Measurements from ENCODE around the gene GGCT.

DNA sequence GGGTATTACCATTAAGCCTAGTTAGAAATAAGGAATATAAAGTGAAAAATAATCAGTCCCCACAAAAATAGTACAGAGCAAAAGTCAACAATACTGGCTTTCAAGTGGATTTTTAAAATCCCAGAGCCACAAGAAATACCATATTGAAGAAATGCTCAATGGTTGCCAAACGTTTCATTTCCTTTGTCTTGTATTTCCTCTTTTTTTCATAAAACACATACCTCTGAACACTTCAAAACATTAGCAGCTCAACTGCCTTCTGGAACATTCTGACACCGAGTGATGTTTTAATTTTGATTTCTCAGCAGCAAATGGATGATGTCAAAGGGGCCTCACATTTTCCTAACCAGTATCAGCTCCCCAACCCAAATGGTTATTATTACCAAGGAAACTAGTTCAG lies 36.6 kb downstream of the GGCT start:
- TF ChIP-seq CTCF (IDR thresholded peaks at IDR 0.05; ENCODE audit: low read depth, low read length) (no peak), MAX (IDR thresholded peaks at IDR 0.05; ENCODE audit: low read depth, low read length) (no peak), POLR2A (IDR thresholded peaks at IDR 0.05; ENCODE audit: extremely low read depth, insufficient read length) (no peak)
